Activated CD8-positive, alpha-beta T cell treated with anti-CD3 and anti-CD28 coated beads, Interleukin-2, amount 10 ng/mL, durations not matched to agents 7 days and 5 days (primary cell): ENCODE measurements around the gene INHA. TPM values are rescaled to one million over a fixed set of nuclear protein-coding genes. Genes with fewer than 3 reads are reported as not detected.

Experiments
- ATAC-seq: fragments of 150-1000 bp; cut with Tn5 transposase; one replicate; pipeline ENCODE4 v1.10.0; 2021; ENCODE audit warnings: moderate library complexity
- CTCF ChIA-PET: fragments of 350-600 bp; sonication (Branson Sonifier 250); formaldehyde crosslinking; loops from one replicate; lab custom pipeline; 2021; ENCODE audit warnings: antibody characterized with exemption; lab: Charles Lee
- POLR2A ChIA-PET: fragments of 350-600 bp; sonication (Branson Sonifier 250); formaldehyde crosslinking; loops from one replicate; lab custom pipeline; 2021; ENCODE audit warnings: antibody characterized with exemption; lab: Charles Lee
- DNase-seq: peaks from one replicate; pipeline ENCODE4 v3.0.0-alpha.2; 2020
- H3K27ac Mint-ChIP-seq: one replicate; pipeline ENCODE4 v1.8.0; 2021; ENCODE audit warnings: mild to moderate bottlenecking, mixed read lengths
- H3K27me3 Mint-ChIP-seq: one replicate; pipeline ENCODE4 v1.8.0; 2021; ENCODE audit warnings: low read depth, mixed read lengths
- H3K36me3 Mint-ChIP-seq: one replicate; pipeline ENCODE4 v1.8.0; 2021; ENCODE audit warnings: low read depth, mixed read lengths
- H3K4me1 Mint-ChIP-seq: one replicate; pipeline ENCODE4 v1.8.0; 2021; ENCODE audit warnings: low read depth, mixed read lengths
- H3K4me3 Mint-ChIP-seq: one replicate; pipeline ENCODE4 v1.8.0; 2021; ENCODE audit warnings: mild to moderate bottlenecking, mixed read lengths
- H3K9me3 Mint-ChIP-seq: one replicate; pipeline ENCODE4 v1.8.0; 2022; ENCODE audit warnings: mixed read lengths; ENCODE audit not compliant: insufficient read depth
- total RNA-seq, 2 experiments: library from RNA; stranded (reverse); gene quantifications; one replicate each; pipeline ENCODE4 v1.2.3, GENCODE V29; 2021

INHA gene
- total RNA-seq, 2 experiments from 2014 or later = not detected

- POLR2A ChIA-PET = no interaction called here
- H3K4me3 Mint-ChIP-seq = no peak overlapping the region
- CTCF ChIA-PET = interaction anchor here (1.3 kb wide), 1 partner anchor 56 kb away, joined by 6 read pairs; no protein-coding TSS in a partner anchor
- H3K36me3 Mint-ChIP-seq = no peaks in the 10 kb centered on the region
- no peaks in the 10 kb centered on the region for H3K4me1 Mint-ChIP-seq
- H3K9me3 Mint-ChIP-seq = no peaks in the 10 kb centered on the region
- no peak for ATAC-seq
- DNase-seq = no peak
- no peak overlapping the region for H3K27ac Mint-ChIP-seq
- peaks cover 37% of the 10 kb centered on the region for H3K27me3 Mint-ChIP-seq
Measured at GRCh38 chr2:219532378-219532649, 39.8 kb upstream of the INHA start.

GRCh38 chr2:219533930-219534661, 38.0 kb upstream of the INHA start:
- no peak overlapping the region for H3K4me3 Mint-ChIP-seq
- ChIA-PET POLR2A (no interaction called here), CTCF (no interaction called here)
- no peaks in the 10 kb centered on the region for H3K4me1 Mint-ChIP-seq
- ATAC-seq = no peak
- H3K9me3 Mint-ChIP-seq = no peaks in the 10 kb centered on the region
- H3K27ac Mint-ChIP-seq = no peak overlapping the region
- no peak for DNase-seq
- peaks cover 26% of the 10 kb centered on the region for H3K27me3 Mint-ChIP-seq
- peaks cover 3% of the 10 kb centered on the region for H3K36me3 Mint-ChIP-seq

GRCh38 chr2:219536425-219536824, 35.7 kb upstream of the INHA start:
- peaks cover 7% of the 10 kb centered on the region for H3K27me3 Mint-ChIP-seq
- no peak overlapping the region for H3K4me3 Mint-ChIP-seq
- ChIA-PET CTCF (interaction anchor here (1.0 to 1.4 kb wide), 2 partner anchors 27 to 107 kb away, joined by 3 read pairs; no protein-coding TSS in a partner anchor), POLR2A (no interaction called here)
- H3K4me1 Mint-ChIP-seq = peaks cover 4% of the 10 kb centered on the region
- peaks cover 3% of the 10 kb centered on the region for H3K36me3 Mint-ChIP-seq
- H3K27ac Mint-ChIP-seq = no peak overlapping the region
- no peak for ATAC-seq
- H3K9me3 Mint-ChIP-seq = no peaks in the 10 kb centered on the region
- DNase-seq = no peak

DNA sequence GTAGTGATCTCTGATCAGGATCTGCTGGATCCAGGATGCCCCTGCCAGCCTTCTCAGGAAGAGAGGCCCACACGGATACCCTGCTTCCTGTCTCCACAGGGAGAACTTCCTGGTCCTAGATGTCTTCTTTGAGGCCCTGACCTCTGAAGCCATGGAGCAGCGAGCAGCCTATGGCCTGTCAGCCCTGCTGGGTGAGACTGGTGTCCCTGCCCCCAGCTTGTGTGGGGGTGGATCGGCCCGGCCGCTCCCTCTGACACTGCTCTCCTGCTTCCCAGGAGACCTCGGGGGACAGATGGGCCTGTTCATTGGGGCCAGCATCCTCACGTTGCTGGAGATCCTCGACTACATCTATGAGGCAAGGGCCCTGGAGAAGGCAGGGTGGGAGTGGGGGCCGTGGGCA, 35.1 kb upstream of the INHA start:
- ATAC-seq = no peak
- Mint-ChIP-seq H3K27ac (no peak overlapping the region), H3K27me3 (peaks cover 6% of the 10 kb centered on the region), H3K36me3 (peaks cover 3% of the 10 kb centered on the region), H3K4me3 (no peak overlapping the region), H3K9me3 (no peaks in the 10 kb centered on the region), H3K4me1 (peaks cover 8% of the 10 kb centered on the region)
- POLR2A ChIA-PET = no interaction called here
- DNase-seq = no peak
- CTCF ChIA-PET = interaction anchor here (1.0 to 1.4 kb wide), 2 partner anchors 27 to 106 kb away, joined by 3 read pairs; no protein-coding TSS in a partner anchor

GRCh38 chr2:219537657-219538488, 34.2 kb upstream of the INHA start:
- H3K4me1 Mint-ChIP-seq = peaks cover 16% of the 10 kb centered on the region
- peaks cover 3% of the 10 kb centered on the region for H3K27me3 Mint-ChIP-seq
- ATAC-seq (no peak), DNase-seq (no peak)
- no peak overlapping the region for H3K27ac Mint-ChIP-seq
- no peak overlapping the region for H3K4me3 Mint-ChIP-seq
- ChIA-PET POLR2A (no interaction called here), CTCF (interaction anchor here (1.4 to 1.5 kb wide), 3 partner anchors 8 to 149 kb away, joined by 3 to 4 read pairs (median 4); no protein-coding TSS in a partner anchor)
- H3K36me3 Mint-ChIP-seq = peaks cover 3% of the 10 kb centered on the region
- no peaks in the 10 kb centered on the region for H3K9me3 Mint-ChIP-seq

DNA sequence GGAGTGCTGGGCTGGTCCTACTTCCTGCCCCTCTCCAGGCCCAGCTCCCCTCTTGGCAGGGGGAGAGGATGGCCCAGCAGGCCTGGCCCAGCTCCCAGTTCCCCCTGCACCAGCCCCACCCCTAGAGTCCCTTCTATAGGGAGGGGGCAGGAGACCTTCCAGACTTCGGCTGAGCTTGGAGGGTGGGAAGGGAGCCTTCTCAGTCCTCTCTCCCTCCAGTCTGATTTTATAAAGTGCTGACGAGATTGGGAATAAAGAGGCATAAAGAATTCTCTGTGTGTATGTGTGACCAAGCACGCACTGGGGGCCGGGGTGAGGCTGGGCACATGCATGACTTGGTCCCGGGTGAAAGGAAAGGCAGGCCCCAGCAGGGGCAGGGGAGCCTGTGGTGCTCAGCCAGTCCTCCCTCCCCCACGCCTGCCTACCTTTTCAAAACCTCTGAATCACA, 33.6 kb upstream of the INHA start:
- H3K27me3 Mint-ChIP-seq = peaks cover 3% of the 10 kb centered on the region
- CTCF ChIA-PET = interaction anchor here (1.4 to 3.8 kb wide), 3 partner anchors 9 to 150 kb away, joined by 4 to 59 read pairs (median 4); no protein-coding TSS in a partner anchor
- H3K36me3 Mint-ChIP-seq = peaks cover 3% of the 10 kb centered on the region
- no peak overlapping the region for H3K4me3 Mint-ChIP-seq
- ATAC-seq (no peak), DNase-seq (no peak)
- H3K4me1 Mint-ChIP-seq = peaks cover 16% of the 10 kb centered on the region
- no peak overlapping the region for H3K27ac Mint-ChIP-seq
- POLR2A ChIA-PET = no interaction called here
- H3K9me3 Mint-ChIP-seq = no peaks in the 10 kb centered on the region

- Mint-ChIP-seq H3K4me1 (peaks cover 17% of the 10 kb centered on the region), H3K4me3 (no peak overlapping the region), H3K9me3 (no peaks in the 10 kb centered on the region), H3K36me3 (peaks cover 3% of the 10 kb centered on the region), H3K27me3 (peaks cover 3% of the 10 kb centered on the region), H3K27ac (no peak overlapping the region)
- no peak for DNase-seq
- ATAC-seq = no peak
- ChIA-PET CTCF (interaction anchor here (1.0 to 3.8 kb wide), 5 partner anchors 9 to 150 kb away, joined by 3 to 59 read pairs (median 4); no protein-coding TSS in a partner anchor), POLR2A (no interaction called here)
Measured at GRCh38 chr2:219538956-219539788, 32.9 kb upstream of the INHA start.

- H3K4me1 Mint-ChIP-seq = peaks cover 25% of the 10 kb centered on the region
- H3K9me3 Mint-ChIP-seq = no peaks in the 10 kb centered on the region
- H3K27ac Mint-ChIP-seq = no peak overlapping the region
- H3K4me3 Mint-ChIP-seq = no peak overlapping the region
- DNase-seq = no peak
- no peak for ATAC-seq
- ChIA-PET CTCF (interaction anchor here (1.0 to 5.9 kb wide), 18 partner anchors 10 to 152 kb away, joined by 3 to 59 read pairs (median 6); partner anchors contain the start of genes DNPEP, GMPPA and STK11IP), POLR2A (no interaction called here)
- H3K27me3 Mint-ChIP-seq = peaks cover 11% of the 10 kb centered on the region
- peaks cover 3% of the 10 kb centered on the region for H3K36me3 Mint-ChIP-seq
Measured at GRCh38 chr2:219539926-219540678, 32.0 kb upstream of the INHA start.

- ATAC-seq (no peak), DNase-seq (no peak)
- no peak overlapping the region for H3K27ac Mint-ChIP-seq
- H3K9me3 Mint-ChIP-seq = no peaks in the 10 kb centered on the region
- peaks cover 17% of the 10 kb centered on the region for H3K27me3 Mint-ChIP-seq
- peaks cover 3% of the 10 kb centered on the region for H3K36me3 Mint-ChIP-seq
- POLR2A ChIA-PET = no interaction called here
- CTCF ChIA-PET = interaction anchor here (0.6 to 5.9 kb wide), 36 partner anchors 9 to 246 kb away, joined by 3 to 59 read pairs (median 4); partner anchors contain the start of genes DNPEP, GMPPA and STK11IP
- H3K4me3 Mint-ChIP-seq = peak overlapping the region; percentile 46
- peaks cover 25% of the 10 kb centered on the region for H3K4me1 Mint-ChIP-seq
Measured at GRCh38 chr2:219540784-219541504, 31.2 kb upstream of the INHA start.

GRCh38 chr2:219541611-219542180, 30.4 kb upstream of the INHA start:
- peak; percentile 88 for DNase-seq
- Mint-ChIP-seq H3K36me3 (peaks cover 3% of the 10 kb centered on the region), H3K27me3 (peaks cover 22% of the 10 kb centered on the region), H3K4me1 (peaks cover 25% of the 10 kb centered on the region), H3K4me3 (peak overlapping the region; percentile 46), H3K9me3 (no peaks in the 10 kb centered on the region), H3K27ac (peak overlapping the region; percentile 34)
- ATAC-seq = peak; percentile 62
- ChIA-PET POLR2A (no interaction called here), CTCF (interaction anchor here (0.6 to 5.9 kb wide), 47 partner anchors 8 to 246 kb away, joined by 3 to 59 read pairs (median 4); partner anchors contain the start of genes DNPEP, GMPPA and STK11IP)
